Measurements from ENCODE around the gene MTCL1. TPM values are rescaled to one million over a fixed set of nuclear protein-coding genes. Genes with fewer than 3 reads are reported as not detected.

MTCL1 gene
- total and polyA plus RNA-seq, 2 of the 8 experiments (the other 6 are each of a cell fraction or from before 2014, with no cell fraction given): 16.6 to 60.8 TPM

- TF ChIP-seq HDAC2 (IDR thresholded peaks at IDR 0.05; ENCODE audit: borderline replicate concordance in 1 of 2, low read depth in 2 of 2, low read length in 2 of 2) (no peak), RBBP5 (IDR thresholded peaks at IDR 0.05; ENCODE audit: borderline replicate concordance, low read depth, low read length) (no peak), TCF12 (IDR thresholded peaks at IDR 0.05; ENCODE audit: low read depth, low read length) (no peak)
These were observed 117.3 kb downstream of the MTCL1 start (continued) for GRCh38 chr18:8822643-8823042.
